MCF 10A (cell line): ENCODE data around the gene HCN4. TPM values are rescaled to one million over a fixed set of nuclear protein-coding genes. Genes with fewer than 3 reads are reported as not detected.

Experiments
- BruUV-seq: library from RNA; stranded (reverse); fragments of 400-500 nt; replicated peaks from 2 replicates; lab custom pipeline; 2021; lab: Mats Ljungman, UMichigan
- CTCF ChIA-PET: fragments of 300-600 bp; sonication (Branson Sonifier 250); formaldehyde crosslinking; extraction: SDS; loops from one replicate; lab custom pipeline; 2021; ENCODE audit warnings: antibody characterized with exemption, inconsistent platforms; lab: Yijun Ruan, JAX
- POLR2A ChIA-PET: fragments of 300-600, 350-650 bp; sonication (Branson Sonifier 250); formaldehyde crosslinking; extraction: SDS; loops from one replicate; lab custom pipeline; 2020; ENCODE audit warnings: antibody characterized with exemption, inconsistent platforms; lab: Yijun Ruan, JAX
- DNase-seq: peaks from one replicate; pipeline ENCODE4 v3.0.0-alpha.2; 2018; ENCODE audit not compliant: unreplicated experiment
- H3K27ac Mint-ChIP-seq: one replicate; pipeline ENCODE4 v1.8.0; 2022; ENCODE audit warnings: mild to moderate bottlenecking, low read depth, mixed read lengths; ENCODE audit not compliant: unreplicated experiment
- H3K27me3 Mint-ChIP-seq: one replicate; pipeline ENCODE4 v1.8.0; 2022; ENCODE audit warnings: mixed read lengths; ENCODE audit not compliant: insufficient read depth, unreplicated experiment
- H3K36me3 Mint-ChIP-seq: one replicate; pipeline ENCODE4 v1.8.0; 2022; ENCODE audit warnings: mild to moderate bottlenecking, moderate library complexity, mixed read lengths; ENCODE audit not compliant: insufficient read depth, unreplicated experiment
- H3K4me1 Mint-ChIP-seq: one replicate; pipeline ENCODE4 v1.8.0; 2022; ENCODE audit warnings: mixed read lengths; ENCODE audit not compliant: insufficient read depth, unreplicated experiment
- H3K4me3 Mint-ChIP-seq: one replicate; pipeline ENCODE4 v1.8.0; 2022; ENCODE audit warnings: mild to moderate bottlenecking, moderate library complexity, mixed read lengths; ENCODE audit not compliant: unreplicated experiment
- H3K9me3 Mint-ChIP-seq: one replicate; pipeline ENCODE4 v1.8.0; 2022; ENCODE audit warnings: mixed read lengths; ENCODE audit not compliant: unreplicated experiment
- CTCF ChIP-seq: fragments of 200-600 bp; IDR thresholded peaks from one replicate; pipeline ENCODE4 v1.8.0; 2022; ENCODE audit warnings: antibody characterized with exemption, mild to moderate bottlenecking; ENCODE audit not compliant: unreplicated experiment
- intact Hi-C: fragments of 100-400 bp; cut with micrococcal nuclease; formaldehyde crosslinking; loops from 2 replicates; pipeline ENCODE4 v1.14.1; 2022
- total RNA-seq: library from RNA; stranded (reverse); gene quantifications from 2 replicates; pipeline ENCODE4 v1.2.3, GENCODE V29; 2022

Gene HCN4
- total RNA-seq, 1 experiment from 2014 or later: not detected

- Mint-ChIP-seq H3K36me3 (peaks cover 6% of the 10 kb centered on the region), H3K27me3 (peaks cover 52% of the 10 kb centered on the region), H3K27ac (no peak overlapping the region), H3K9me3 (no peaks in the 10 kb centered on the region), H3K4me3 (no peak overlapping the region), H3K4me1 (peaks cover 7% of the 10 kb centered on the region)
- TF ChIP-seq CTCF: no peak
- CTCF ChIA-PET: interaction anchor here (0.7 to 0.8 kb wide), 2 partner anchors 113 to 174 kb away, joined by 3 read pairs; no protein-coding TSS in a partner anchor
- DNase-seq: no peak
- intact Hi-C loops: no loop called here
- POLR2A ChIA-PET: no interaction called here
- BruUV-seq: no TSS peak
These were observed 17.5 kb upstream of the HCN4 start for GRCh38 chr15:73386238-73386637.

DNA sequence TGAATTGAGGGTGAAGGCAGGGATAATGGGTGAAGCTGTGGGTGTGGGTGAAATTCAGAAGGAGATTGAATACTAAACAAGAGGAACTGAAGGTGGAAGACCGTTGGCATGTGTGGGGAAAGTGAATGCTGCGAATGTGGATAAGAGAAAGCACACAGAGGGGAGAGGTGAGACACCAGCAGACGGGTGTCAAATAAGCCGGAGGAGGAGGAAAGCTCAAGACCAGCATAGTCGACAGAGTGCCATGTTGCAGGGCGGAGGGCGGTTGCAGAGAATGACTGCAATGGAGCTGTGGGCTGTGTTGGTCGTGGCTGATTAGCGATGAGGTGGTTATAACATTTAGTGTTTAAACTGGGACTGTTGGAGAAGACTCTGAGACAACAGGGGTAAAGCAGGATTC lies 16.4 kb upstream of the HCN4 start:
- ChIA-PET CTCF (no interaction called here), POLR2A (no interaction called here)
- Mint-ChIP-seq H3K9me3 (no peaks in the 10 kb centered on the region), H3K4me1 (peaks cover 7% of the 10 kb centered on the region), H3K36me3 (peaks cover 6% of the 10 kb centered on the region), H3K27ac (no peak overlapping the region), H3K27me3 (peaks cover 59% of the 10 kb centered on the region), H3K4me3 (no peak overlapping the region)
- intact Hi-C loops: no loop called here
- TF ChIP-seq CTCF: no peak
- no TSS peak for BruUV-seq
- no peak for DNase-seq

GRCh38 chr15:73383310-73384189 lies 14.8 kb upstream of the HCN4 start:
- Mint-ChIP-seq H3K36me3 (peaks cover 6% of the 10 kb centered on the region), H3K4me3 (no peak overlapping the region), H3K27ac (no peak overlapping the region), H3K4me1 (peaks cover 7% of the 10 kb centered on the region), H3K27me3 (peaks cover 72% of the 10 kb centered on the region), H3K9me3 (no peaks in the 10 kb centered on the region)
- no peak for DNase-seq
- TF ChIP-seq CTCF: no peak
- ChIA-PET CTCF (no interaction called here), POLR2A (no interaction called here)
- intact Hi-C loops: no loop called here
- BruUV-seq: no TSS peak

GRCh38 chr15:73382115-73382514 lies 13.4 kb upstream of the HCN4 start:
- Mint-ChIP-seq H3K36me3 (peaks cover 6% of the 10 kb centered on the region), H3K9me3 (no peaks in the 10 kb centered on the region), H3K27me3 (peaks cover 72% of the 10 kb centered on the region), H3K4me1 (no peaks in the 10 kb centered on the region), H3K27ac (no peak overlapping the region), H3K4me3 (no peak overlapping the region)
- BruUV-seq: no TSS peak
- ChIA-PET CTCF (no interaction called here), POLR2A (no interaction called here)
- DNase-seq: no peak
- intact Hi-C loops: no loop called here
- TF ChIP-seq CTCF: no peak
